PC-9 (cell line): ENCODE data around the gene NLGN1. TPM values are rescaled to one million over a fixed set of nuclear protein-coding genes. Genes with fewer than 3 reads are reported as not detected.

Experiments
- BruUV-seq: library from RNA; stranded (reverse); fragments of 400-500 nt; replicated peaks from 2 replicates; lab custom pipeline; 2021; lab: Mats Ljungman, UMichigan
- CTCF ChIA-PET: fragments of 300-600 bp; sonication (Branson Sonifier 250); formaldehyde crosslinking; loops from one replicate; lab custom pipeline; 2022; ENCODE audit warnings: antibody characterized with exemption; lab: Charles Lee
- POLR2A ChIA-PET: fragments of 300-600 bp; sonication (Branson Sonifier 250); formaldehyde crosslinking; loops from one replicate; lab custom pipeline; 2022; ENCODE audit warnings: antibody characterized with exemption; ENCODE audit not compliant: unreplicated experiment; lab: Charles Lee
- DNase-seq, 2 experiments: peaks; one replicate each; pipeline versions ENCODE4 v3.0.0 to v3.0.0-alpha.2; 2015 to 2022; ENCODE audit warnings: mixed read lengths in 1 of 2
- H2AFZ ChIP-seq: fragments of 200-600 bp; sonication (generic); 2 replicates; pipeline ENCODE4 v1.8.1; 2017; ENCODE audit warnings: antibody characterized with exemption
- H3F3A ChIP-seq: fragments of 200-600 bp; sonication (generic); 2 replicates; pipeline ENCODE4 v1.8.1; 2017; ENCODE audit warnings: antibody characterized with exemption, mild to moderate bottlenecking, low read depth; ENCODE audit not compliant: insufficient read depth
- H3K27ac ChIP-seq: fragments of 200-600 bp; sonication (generic); 2 replicates; pipeline ENCODE4 v1.6.1; 2016; ENCODE audit warnings: mixed run types
- H3K27me3 ChIP-seq: fragments of 200-600 bp; sonication (generic); 2 replicates; pipeline ENCODE4 v1.6.1; 2016; ENCODE audit warnings: low read depth, mixed run types; ENCODE audit not compliant: insufficient read depth
- H3K36me3 ChIP-seq: fragments of 200-600 bp; sonication (generic); 2 replicates; pipeline ENCODE4 v1.6.1; 2016; ENCODE audit warnings: low read depth, mixed run types
- H3K4me1 ChIP-seq: fragments of 200-600 bp; sonication (generic); replicated peaks from 2 replicates; pipeline ENCODE4 v1.6.1; 2016; ENCODE audit warnings: mixed run types; ENCODE audit not compliant: insufficient read depth
- H3K4me2 ChIP-seq: fragments of 200-600 bp; sonication (generic); 2 replicates; pipeline ENCODE4 v1.6.1; 2017; ENCODE audit warnings: mixed run types
- H3K4me3 ChIP-seq: fragments of 200-600 bp; sonication (generic); 2 replicates; pipeline ENCODE4 v1.6.1; 2016; ENCODE audit warnings: mixed run types
- H3K79me2 ChIP-seq: fragments of 200-600 bp; sonication (generic); 2 replicates; pipeline ENCODE4 v1.6.1; 2017; ENCODE audit warnings: low read depth, mixed run types
- H3K9me2 ChIP-seq: fragments of 200-600 bp; sonication (generic); 2 replicates; pipeline ENCODE4 v1.8.1; 2017; ENCODE audit warnings: mild to moderate bottlenecking; ENCODE audit not compliant: insufficient read depth
- H3K9me3 ChIP-seq: fragments of 200-600 bp; sonication (generic); 2 replicates; pipeline ENCODE4 v1.8.1; 2016; ENCODE audit warnings: low read depth; ENCODE audit not compliant: insufficient read depth
- H4K20me1 ChIP-seq: fragments of 200-600 bp; sonication (generic); 2 replicates; pipeline ENCODE4 v1.8.1; 2017; ENCODE audit not compliant: insufficient read depth
- EZH2 ChIP-seq: fragments of 200-600 bp; sonication (generic); IDR thresholded peaks from 2 replicates; pipeline ENCODE4 v1.8.0; 2017; ENCODE audit warnings: antibody characterized with exemption, low read depth
- intact Hi-C: fragments of 100-400 bp; cut with micrococcal nuclease; formaldehyde crosslinking; loops from one replicate; pipeline ENCODE4 v1.10.0; 2022; ENCODE audit not compliant: unreplicated experiment
- total RNA-seq: library from RNA; stranded (reverse); gene quantifications from 2 replicates; pipeline ENCODE4 v1.2.3, GENCODE V29; 2021
- TF ChIP-seq, protein P1 (sequence below): fragments of 200-600 bp; sonication (generic); conservative IDR thresholded peaks from 2 replicates; pipeline ENCODE4 v1.6.1; 2017; ENCODE audit warnings: mixed run types, antibody characterized with exemption, mild to moderate bottlenecking, moderate library complexity

NLGN1 gene
- total RNA-seq, 1 experiment from 2014 or later: 1.4 TPM

GRCh38 chr3:173402656-173403055 is 5.1 kb downstream of the NLGN1 start:
- DNase-seq: no peak
- no peaks in the 10 kb centered on the region for H3K36me3 ChIP-seq
- no peak overlapping the region for H3K27ac ChIP-seq
- CTCF ChIA-PET: no interaction called here
- no TSS peak for BruUV-seq
- peaks cover 7% of the 10 kb centered on the region; the same call in 1 of the 2 replicates for H3K4me1 ChIP-seq
- H3K9me2 ChIP-seq: no peaks in the 10 kb centered on the region
- H4K20me1 ChIP-seq: no peaks in the 10 kb centered on the region; the same call in 1 of the 2 replicates
- POLR2A ChIA-PET: no interaction called here
- H3K27me3 ChIP-seq: peaks cover 19% of the 10 kb centered on the region
- TF ChIP-seq, protein P1, sequence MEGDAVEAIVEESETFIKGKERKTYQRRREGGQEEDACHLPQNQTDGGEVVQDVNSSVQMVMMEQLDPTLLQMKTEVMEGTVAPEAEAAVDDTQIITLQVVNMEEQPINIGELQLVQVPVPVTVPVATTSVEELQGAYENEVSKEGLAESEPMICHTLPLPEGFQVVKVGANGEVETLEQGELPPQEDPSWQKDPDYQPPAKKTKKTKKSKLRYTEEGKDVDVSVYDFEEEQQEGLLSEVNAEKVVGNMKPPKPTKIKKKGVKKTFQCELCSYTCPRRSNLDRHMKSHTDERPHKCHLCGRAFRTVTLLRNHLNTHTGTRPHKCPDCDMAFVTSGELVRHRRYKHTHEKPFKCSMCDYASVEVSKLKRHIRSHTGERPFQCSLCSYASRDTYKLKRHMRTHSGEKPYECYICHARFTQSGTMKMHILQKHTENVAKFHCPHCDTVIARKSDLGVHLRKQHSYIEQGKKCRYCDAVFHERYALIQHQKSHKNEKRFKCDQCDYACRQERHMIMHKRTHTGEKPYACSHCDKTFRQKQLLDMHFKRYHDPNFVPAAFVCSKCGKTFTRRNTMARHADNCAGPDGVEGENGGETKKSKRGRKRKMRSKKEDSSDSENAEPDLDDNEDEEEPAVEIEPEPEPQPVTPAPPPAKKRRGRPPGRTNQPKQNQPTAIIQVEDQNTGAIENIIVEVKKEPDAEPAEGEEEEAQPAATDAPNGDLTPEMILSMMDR: no peak
- TF ChIP-seq EZH2: no peak
- no peak overlapping the region for H2AFZ ChIP-seq
- H3K4me2 ChIP-seq: no peak overlapping the region
- no peaks in the 10 kb centered on the region for H3K79me2 ChIP-seq
- intact Hi-C loops: no loop called here
- no peaks in the 10 kb centered on the region for H3F3A ChIP-seq
- 0 out of 2 replicates have a peak, but pooled peaks cover 4% of the 10 kb centered on the region for H3K9me3 ChIP-seq
- H3K4me3 ChIP-seq: no peak overlapping the region

- peaks cover 12% of the 10 kb centered on the region for H3K27me3 ChIP-seq
- BruUV-seq: no TSS peak
- no peaks in the 10 kb centered on the region for H3K9me2 ChIP-seq
- no peak for DNase-seq
- no peak overlapping the region for H2AFZ ChIP-seq
- H3K27ac ChIP-seq: no peak overlapping the region
- no peaks in the 10 kb centered on the region for H3K36me3 ChIP-seq
- TF ChIP-seq EZH2: no peak
- TF ChIP-seq, protein P1: no peak
- ChIA-PET POLR2A (no interaction called here), CTCF (no interaction called here)
- H3K9me3 ChIP-seq: 0 out of 2 replicates have a peak, but pooled peaks cover 4% of the 10 kb centered on the region
- H4K20me1 ChIP-seq: no peaks in the 10 kb centered on the region; the same call in 1 of the 2 replicates
- intact Hi-C loops: no loop called here
- H3K79me2 ChIP-seq: no peaks in the 10 kb centered on the region
- H3K4me1 ChIP-seq: peaks cover 3% of the 10 kb centered on the region; the same call in 1 of the 2 replicates
- no peak overlapping the region for H3K4me2 ChIP-seq
- no peak overlapping the region for H3K4me3 ChIP-seq
- no peaks in the 10 kb centered on the region for H3F3A ChIP-seq
These were observed 5.8 kb downstream of the NLGN1 start for GRCh38 chr3:173403376-173403775.

GRCh38 chr3:173404156-173404555 is 6.6 kb downstream of the NLGN1 start:
- POLR2A ChIA-PET: no interaction called here
- TF ChIP-seq EZH2: no peak
- TF ChIP-seq, protein P1: no peak
- Histone ChIP-seq H3K4me2 (no peak overlapping the region), H3K27ac (no peak overlapping the region), H3K9me2 (no peaks in the 10 kb centered on the region), H3K4me1 (no peaks in the 10 kb centered on the region), H4K20me1 (no peaks in the 10 kb centered on the region; the same call in 1 of the 2 replicates), H3K9me3 (0 out of 2 replicates have a peak, but pooled peaks cover 4% of the 10 kb centered on the region), H3F3A (no peaks in the 10 kb centered on the region), H3K36me3 (no peaks in the 10 kb centered on the region), H3K79me2 (no peaks in the 10 kb centered on the region), H3K4me3 (no peak overlapping the region), H3K27me3 (peaks cover 4% of the 10 kb centered on the region; the same call in 1 of the 2 replicates), H2AFZ (no peak overlapping the region)
- no peak for DNase-seq
- CTCF ChIA-PET: no interaction called here
- intact Hi-C loops: no loop called here
- no TSS peak for BruUV-seq
